HG03095 (cell line): Measurements from ENCODE around the gene TSHZ2.
"Not testable (repeated sequence)": the region's sequence is repeated elsewhere in the genome, so short reads cannot be mapped to it uniquely, and the experiment has no call there.

Source experiments
- ATAC-seq: cut with Tn5 transposase; IDR thresholded peaks from one replicate; pipeline ENCODE4 v1.9.1; 2021; ENCODE audit warnings: moderate library complexity; ENCODE audit not compliant: unreplicated experiment

The TSHZ2 gene

DNA sequence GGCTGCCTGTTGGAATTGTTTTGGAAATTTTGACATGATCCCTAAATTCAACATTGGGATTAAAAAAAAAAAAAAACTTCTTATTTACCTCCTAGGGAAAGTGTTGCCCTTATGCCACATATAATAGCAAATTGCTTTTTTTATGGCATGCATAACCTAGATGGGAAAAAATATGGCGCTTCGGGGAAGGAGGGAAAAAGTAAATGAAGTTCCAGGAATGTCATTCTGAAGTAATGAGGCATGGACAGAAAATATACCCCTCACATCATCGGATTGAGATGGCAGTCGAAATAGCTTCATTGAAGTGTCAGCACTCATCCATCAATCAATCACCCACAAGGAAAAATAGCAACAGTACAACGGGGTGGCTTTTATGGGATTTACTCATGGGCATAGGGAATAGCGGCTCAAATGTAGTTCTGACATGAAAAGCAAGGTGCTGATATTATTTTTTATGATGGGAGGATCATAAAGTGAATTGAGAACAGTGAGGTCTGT lies 516.7 kb downstream of the TSHZ2 start:
- ATAC-seq: no peak

- ATAC-seq: no peak
Observed at GRCh38 chr20:53489528-53489927, 517.4 kb downstream of the TSHZ2 start.

DNA sequence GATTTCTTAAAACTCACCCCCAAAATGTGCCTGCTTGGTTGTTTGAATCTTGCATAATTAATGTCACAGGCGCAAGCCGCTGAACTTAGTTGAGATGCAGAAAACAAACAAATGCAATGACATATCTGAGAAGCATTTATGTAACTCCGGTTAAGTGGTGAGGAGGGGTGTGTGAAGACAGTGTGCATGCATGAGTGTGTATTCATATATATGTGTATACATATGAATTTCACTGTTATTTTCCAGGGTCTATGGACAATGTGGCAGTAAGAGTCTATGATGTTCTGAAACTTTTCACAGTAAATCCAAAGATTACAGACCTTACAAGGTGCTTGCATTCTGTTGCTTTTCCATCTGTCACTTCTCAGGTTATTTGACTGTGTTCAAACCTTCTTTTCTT lies 518.5 kb downstream of the TSHZ2 start:
- no peak for ATAC-seq

DNA sequence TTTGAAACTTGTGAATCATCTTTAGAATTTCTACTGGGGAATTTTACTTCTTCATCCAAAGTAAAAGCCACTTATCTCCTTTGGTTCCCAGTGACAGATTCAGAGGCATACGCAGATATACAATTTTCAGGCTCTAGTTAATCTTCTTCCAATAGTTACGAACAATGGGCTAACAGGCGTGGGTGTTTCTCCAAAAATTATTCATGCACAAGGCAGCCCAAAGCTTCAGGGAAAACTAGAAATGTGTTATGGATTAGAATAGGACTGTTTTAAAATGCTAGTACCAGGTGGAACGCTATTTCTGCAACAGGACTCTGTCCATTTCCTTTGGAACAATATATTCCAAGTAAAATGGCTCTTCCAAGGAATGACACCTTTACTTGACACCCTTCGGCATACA lies 519.3 kb downstream of the TSHZ2 start:
- ATAC-seq: no peak

DNA sequence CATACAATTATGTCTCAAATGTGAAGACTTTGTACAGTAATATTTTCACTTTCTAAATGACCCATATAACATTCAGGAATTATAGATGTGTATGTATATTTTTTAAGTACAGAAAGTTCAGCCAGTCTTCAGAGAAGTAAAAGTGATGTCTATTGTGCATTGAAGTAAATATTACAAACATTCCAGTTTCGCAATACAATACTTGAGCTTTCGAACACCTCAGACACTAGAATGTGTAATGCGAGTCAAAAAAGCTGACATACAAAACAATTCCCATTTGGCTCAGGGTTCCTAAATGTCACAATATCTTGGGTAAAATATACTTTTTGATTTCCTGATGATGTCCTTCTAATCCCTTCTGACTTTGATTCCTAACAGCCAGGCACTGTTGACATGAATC lies 520.1 kb downstream of the TSHZ2 start:
- ATAC-seq: no peak

DNA sequence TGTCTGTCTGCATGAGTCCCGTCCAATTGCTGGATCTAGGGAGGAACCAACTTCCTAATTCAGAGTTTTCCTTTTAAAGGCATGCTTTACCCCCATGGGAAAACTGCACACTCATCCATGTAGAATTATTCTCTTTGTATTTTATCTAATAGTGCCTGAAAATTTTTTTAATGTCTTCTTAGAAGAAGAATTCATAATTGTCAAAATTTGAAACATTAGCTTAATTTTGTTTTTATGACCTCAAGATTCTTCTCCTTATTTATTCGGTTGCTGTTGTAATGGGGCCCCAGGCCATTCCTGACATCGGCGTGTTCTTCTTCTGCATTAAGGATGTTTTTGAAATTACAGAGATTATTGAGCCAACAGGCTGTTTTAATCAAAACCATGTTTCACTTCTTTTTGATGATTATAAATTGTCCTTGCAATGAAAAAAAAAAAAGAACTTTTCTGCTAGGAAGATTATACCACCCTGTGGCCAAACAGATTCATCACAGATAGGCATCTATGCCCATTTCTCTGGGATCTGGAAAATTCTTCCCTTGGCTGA lies 521.2 kb downstream of the TSHZ2 start:
- ATAC-seq: no peak

- no peak for ATAC-seq
Observed at GRCh38 chr20:53494753-53495152, 522.6 kb downstream of the TSHZ2 start.

- ATAC-seq: no peak
Observed at GRCh38 chr20:53495398-53496092, 523.4 kb downstream of the TSHZ2 start.

GRCh38 chr20:53497246-53497645 lies 525.1 kb downstream of the TSHZ2 start:
- ATAC-seq: no peak

DNA sequence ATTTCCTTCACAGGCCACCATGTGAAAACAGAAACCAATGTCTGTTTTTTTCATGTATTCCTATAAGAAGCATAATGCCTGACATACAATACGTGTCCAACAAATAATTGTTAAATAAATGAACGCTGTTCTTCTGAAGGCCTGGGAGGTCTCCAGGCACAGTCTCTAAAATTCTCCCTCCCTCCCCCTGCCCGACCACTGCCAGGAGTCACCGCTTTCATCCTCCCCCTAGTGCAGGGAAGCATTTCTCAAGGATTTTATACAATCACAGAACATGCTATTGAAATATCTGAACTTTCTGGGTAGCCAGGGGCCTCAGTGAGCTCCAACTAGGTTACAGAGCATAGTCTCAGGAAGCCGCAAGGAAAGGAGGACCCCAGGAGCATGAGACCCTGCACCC lies 526.2 kb downstream of the TSHZ2 start:
- ATAC-seq: no peak

DNA sequence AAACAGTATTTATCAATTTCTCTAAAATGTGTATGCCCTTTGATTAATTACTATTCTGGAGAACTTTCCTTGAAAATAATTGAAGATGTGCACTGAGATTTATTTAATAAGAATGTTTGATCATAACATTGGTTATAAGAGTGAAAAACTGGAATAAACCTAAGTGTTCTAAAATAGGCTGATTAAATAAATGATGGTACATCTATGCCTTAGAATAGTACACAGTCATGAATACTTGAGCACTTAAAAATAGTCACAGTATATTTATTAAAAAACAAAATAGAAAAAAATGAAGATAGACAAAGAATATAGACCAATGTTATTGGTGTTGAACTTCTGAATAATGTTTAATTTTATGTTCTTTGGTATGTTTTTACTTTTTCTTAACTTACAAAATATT lies 528.5 kb downstream of the TSHZ2 start:
- no peak for ATAC-seq

DNA sequence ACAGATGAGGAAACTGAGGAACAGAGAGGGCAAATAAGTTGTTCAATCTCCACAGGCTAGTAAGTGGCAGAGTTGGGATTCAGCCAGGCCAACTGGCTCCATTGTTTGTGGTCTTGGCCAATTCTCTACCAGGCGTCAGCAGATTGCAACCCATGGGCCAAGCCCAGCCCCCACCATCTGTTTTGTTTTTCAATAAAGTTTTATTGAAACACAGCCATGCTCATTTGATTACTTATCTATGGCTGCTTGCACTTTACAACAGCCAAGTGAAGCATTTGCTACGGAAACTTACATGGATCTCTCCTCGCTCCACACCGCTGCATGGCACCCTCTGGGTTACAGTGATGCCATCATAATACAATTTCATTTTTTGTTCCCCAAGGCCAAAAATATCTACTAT lies 530.7 kb downstream of the TSHZ2 start:
- ATAC-seq: no peak

GRCh38 chr20:53503517-53503919 lies 531.4 kb downstream of the TSHZ2 start:
- no peak for ATAC-seq

DNA sequence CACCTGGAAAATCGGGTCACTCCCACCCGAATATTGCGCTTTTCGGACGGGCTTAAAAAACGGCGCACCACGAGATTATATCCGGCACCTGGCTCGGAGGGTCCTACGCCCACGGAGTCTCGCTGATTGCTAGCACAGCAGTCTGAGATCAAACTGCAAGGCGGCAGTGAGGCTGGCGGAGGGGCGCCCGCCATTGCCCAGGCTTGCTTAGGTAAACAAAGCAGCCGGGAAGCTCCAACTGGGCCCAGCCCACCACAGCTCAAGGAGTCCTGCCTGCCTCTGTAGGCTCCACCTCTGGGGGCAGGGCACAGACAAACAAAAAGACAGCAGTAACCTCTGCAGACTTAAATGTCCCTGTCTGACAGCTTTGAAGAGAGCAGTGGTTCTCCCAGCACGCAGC lies 531.9 kb downstream of the TSHZ2 start:
- ATAC-seq: not testable (repeated sequence)

DNA sequence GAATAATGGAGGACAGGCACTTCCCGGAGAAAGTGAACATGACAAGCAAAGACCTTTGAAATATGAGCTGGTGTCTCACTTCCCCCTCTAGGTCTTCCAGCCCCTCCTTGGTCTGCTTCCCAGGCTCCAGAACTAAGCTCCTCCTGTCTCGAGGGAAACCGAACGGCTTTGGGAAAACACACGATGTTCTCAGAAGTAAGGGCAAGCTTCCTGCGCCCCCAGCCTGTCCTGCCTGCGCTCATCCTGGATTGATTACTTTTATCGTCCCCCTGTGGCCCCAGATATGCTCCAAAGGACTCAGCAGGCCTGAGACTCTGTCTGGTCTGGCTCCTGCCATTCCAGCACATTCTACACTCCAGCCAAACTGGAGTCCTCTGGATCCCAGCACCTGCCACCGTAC lies 538.1 kb downstream of the TSHZ2 start:
- no peak for ATAC-seq

DNA sequence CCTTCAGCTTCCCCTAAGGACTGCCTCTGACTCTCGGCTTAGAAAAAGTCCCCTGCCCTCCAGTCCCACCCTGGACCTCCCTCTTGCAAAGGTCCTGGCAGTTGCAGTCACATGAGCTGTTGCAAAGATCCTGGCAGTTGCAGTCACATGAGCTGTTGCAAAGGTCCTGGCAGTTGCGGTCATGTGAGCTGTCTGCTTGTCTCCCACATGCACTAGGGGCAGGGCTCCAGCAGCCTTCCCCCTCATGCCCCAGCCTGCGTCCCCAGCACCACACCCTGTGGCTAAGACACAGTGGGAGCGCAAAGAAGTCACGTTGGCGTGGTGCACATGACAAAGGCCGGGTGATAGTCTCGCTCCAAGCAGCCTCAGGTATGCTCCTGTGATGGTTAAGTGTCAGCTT lies 538.5 kb downstream of the TSHZ2 start:
- no peak for ATAC-seq

DNA sequence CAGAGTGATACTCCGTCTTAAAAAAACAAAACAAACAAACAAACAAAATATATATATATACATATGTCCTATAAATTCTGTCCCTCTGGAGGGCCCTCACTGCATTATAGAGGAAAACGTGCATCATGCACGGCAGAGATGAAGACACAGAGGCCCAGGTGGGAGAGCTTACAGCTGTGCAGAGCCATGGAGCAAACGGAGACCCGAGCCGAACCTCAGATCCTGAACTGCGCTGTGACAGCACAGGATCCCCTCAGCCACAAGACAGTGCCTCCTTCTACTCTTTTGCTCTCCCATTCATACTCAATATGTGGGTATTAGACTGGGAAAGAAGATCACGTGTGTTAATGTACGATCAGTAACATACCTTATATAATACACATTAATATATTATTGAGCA lies 539.9 kb downstream of the TSHZ2 start:
- no peak for ATAC-seq

DNA sequence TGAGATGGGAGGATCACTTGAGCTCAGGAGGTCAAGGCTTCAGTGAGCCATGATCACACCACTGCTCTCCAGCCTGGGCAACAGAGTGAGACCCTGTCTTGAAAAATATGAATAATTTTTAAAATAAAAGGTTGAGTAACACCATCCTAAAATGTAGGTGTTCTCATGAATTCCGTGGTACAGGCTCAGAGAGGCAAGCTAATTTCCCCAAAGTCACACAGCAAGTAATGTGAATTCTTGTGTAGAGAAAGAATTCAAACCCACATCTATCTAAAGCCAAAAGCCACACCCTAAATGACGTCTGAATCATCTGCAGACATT lies 541.0 kb downstream of the TSHZ2 start:
- ATAC-seq: no peak

GRCh38 chr20:53513489-53514298 lies 541.5 kb downstream of the TSHZ2 start:
- ATAC-seq: no peak

DNA sequence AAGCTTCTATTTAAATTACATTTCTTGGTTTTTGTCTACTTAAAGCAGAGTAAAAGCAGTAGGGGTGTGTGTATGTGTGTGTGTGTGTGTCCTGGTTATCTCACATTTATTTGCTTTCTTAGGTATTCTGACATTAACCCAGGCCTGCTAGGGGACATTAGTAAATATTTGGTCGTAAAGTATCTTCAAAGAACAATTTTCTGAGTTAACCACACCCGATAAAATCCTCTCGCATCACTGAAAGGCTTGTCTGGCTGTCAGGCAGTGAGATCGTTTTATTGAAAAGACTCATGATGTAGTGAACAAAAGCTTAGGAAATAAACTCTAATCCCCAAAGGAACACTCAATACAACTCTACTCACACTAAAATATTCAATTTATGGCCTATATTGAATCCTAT lies 543.6 kb downstream of the TSHZ2 start:
- ATAC-seq: no peak

GRCh38 chr20:53517146-53517545 lies 545.0 kb downstream of the TSHZ2 start:
- ATAC-seq: no peak

- ATAC-seq: not testable (repeated sequence)
Observed at GRCh38 chr20:53521421-53521820, 549.3 kb downstream of the TSHZ2 start.
